ENCODE results near the gene LRRC46.

DNA sequence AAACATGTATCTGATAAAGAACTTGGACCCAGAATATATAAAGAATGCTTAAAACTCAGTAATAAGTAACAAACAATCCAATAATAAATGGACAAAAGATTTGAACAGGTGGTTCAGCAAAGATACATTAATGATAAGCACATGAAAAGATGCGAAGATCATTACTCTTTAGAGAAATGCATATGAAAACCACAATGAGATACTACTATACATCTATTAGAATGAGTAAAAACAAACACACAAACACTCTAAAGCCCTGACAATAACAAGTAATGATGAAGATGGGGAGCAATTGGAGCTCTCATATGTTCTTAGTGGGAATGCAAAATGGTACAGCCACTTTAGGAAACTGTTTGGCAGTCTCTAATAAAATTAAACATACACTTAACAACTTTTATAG lies 39.0 kb upstream of the LRRC46 start:
- TF ChIP-seq, protein P1, sequence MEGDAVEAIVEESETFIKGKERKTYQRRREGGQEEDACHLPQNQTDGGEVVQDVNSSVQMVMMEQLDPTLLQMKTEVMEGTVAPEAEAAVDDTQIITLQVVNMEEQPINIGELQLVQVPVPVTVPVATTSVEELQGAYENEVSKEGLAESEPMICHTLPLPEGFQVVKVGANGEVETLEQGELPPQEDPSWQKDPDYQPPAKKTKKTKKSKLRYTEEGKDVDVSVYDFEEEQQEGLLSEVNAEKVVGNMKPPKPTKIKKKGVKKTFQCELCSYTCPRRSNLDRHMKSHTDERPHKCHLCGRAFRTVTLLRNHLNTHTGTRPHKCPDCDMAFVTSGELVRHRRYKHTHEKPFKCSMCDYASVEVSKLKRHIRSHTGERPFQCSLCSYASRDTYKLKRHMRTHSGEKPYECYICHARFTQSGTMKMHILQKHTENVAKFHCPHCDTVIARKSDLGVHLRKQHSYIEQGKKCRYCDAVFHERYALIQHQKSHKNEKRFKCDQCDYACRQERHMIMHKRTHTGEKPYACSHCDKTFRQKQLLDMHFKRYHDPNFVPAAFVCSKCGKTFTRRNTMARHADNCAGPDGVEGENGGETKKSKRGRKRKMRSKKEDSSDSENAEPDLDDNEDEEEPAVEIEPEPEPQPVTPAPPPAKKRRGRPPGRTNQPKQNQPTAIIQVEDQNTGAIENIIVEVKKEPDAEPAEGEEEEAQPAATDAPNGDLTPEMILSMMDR (IDR thresholded peaks at IDR 0.05), result no peak
- TF ChIP-seq POLR2A (IDR thresholded peaks at IDR 0.05), result no peak

Data from thyroid gland (tissue), 4 donors.